HG02970 (cell line): ENCODE measurements around the gene GPR18.

Experiments used
- ATAC-seq: cut with Tn5 transposase; IDR thresholded peaks from one replicate; pipeline ENCODE4 v1.9.1; 2021; ENCODE audit warnings: mild to moderate bottlenecking, moderate library complexity, moderate number of reproducible peaks; ENCODE audit not compliant: unreplicated experiment, low FRiP score

The GPR18 gene

DNA sequence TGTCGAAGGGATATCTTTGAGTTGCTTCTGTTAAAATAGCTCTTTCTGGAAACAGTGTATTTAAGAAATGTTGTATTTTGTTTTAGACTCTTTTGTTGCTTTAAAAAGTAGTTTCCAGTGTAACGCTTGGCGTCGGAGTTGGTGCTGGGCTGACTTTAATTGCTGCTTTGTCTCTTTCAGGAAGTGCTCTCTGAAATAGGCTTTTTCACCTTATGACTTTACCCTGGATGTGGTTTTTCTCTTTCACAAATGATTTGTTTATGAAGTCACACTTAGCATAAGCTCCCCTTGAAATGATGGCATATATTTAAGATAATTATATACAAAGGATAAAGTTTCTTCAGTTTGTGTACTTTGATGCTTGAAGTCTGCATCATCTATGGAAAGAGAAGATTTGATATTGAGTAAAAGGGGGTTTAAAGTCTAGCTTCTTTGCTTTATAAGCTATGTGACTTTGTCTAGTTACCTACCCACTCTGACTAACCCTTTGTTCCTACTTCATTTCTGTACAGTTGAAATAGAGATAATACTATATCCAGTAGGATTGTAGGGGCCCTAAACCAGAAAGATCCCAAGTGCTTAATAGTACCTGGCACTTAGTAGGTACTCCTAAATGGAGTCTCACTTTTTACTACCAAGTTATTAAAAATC, at the start of gene GPR18:
Gene GPR18, minus strand, starts transcription at position 170 of the 651 bp plus-strand sequence. CDS start 2,507 bp downstream, outside the sequence.
- peak; percentile 64 for ATAC-seq

GRCh38 chr13:99307648-99308339, 49.6 kb upstream of the GPR18 start:
- ATAC-seq: no peak

DNA sequence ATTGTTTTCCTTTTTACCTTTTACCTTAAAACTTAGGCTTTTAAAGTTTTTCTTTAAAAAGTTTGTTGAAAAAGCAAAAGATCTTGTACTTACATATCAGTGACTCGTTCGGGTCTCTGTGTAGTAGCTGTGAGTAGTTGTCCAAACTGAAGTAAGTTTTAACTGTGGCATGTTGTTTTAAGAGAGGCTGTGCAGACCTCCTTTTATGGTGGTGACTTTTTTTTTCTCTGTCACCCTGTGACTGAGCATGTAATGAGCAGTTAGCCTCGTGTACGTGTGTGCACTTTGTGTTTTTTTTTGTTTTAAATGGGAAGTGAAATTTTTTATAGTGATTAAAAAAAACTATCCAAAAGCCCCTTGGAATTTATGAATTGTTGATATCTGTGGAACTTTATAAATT, 49.1 kb upstream of the GPR18 start, which contains the start of gene GPR183:
Gene GPR183, minus strand, starts transcription at position 153 of the 400 bp plus-strand sequence. CDS start 11,254 bp downstream, outside the sequence.
- peak; percentile 52 for ATAC-seq

GRCh38 chr13:99305566-99305965, 47.4 kb upstream of the GPR18 start:
- no peak for ATAC-seq

GRCh38 chr13:99305158-99305557, 47.0 kb upstream of the GPR18 start:
- ATAC-seq: no peak

- ATAC-seq: no peak
Measured at GRCh38 chr13:99304541-99304940, 46.4 kb upstream of the GPR18 start.

DNA sequence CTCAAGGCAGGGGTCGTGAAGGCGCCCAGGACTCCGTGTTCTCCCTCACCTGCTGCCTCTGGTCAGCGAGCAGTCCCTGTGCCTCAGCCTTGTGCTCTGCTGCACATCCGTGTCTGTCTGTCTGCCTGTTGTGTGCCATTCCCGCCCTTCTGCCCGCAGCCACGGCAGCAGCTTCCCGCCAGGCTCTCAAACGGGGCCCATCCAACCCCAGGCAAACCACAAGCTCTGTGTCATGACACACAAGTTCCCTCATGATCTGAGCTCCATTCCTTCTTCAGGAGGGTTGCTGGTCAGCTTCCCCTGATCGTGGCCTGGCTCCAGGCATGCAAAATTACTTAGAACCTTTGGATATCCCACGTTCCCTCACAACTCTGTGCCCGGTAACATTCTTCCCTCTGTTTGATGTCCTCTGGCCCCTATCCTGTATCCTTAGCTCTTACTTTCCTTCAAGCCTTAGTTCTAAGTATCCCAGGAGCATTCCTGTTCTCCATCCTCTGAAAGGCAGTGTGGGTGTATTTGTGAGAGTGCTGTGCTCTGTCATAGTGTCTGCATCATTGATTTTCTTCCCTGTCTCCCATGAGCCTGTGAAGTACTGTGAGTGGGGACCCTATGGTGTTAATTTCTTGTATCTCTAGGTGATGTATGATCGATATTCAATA, 45.8 kb upstream of the GPR18 start:
- no peak for ATAC-seq

DNA sequence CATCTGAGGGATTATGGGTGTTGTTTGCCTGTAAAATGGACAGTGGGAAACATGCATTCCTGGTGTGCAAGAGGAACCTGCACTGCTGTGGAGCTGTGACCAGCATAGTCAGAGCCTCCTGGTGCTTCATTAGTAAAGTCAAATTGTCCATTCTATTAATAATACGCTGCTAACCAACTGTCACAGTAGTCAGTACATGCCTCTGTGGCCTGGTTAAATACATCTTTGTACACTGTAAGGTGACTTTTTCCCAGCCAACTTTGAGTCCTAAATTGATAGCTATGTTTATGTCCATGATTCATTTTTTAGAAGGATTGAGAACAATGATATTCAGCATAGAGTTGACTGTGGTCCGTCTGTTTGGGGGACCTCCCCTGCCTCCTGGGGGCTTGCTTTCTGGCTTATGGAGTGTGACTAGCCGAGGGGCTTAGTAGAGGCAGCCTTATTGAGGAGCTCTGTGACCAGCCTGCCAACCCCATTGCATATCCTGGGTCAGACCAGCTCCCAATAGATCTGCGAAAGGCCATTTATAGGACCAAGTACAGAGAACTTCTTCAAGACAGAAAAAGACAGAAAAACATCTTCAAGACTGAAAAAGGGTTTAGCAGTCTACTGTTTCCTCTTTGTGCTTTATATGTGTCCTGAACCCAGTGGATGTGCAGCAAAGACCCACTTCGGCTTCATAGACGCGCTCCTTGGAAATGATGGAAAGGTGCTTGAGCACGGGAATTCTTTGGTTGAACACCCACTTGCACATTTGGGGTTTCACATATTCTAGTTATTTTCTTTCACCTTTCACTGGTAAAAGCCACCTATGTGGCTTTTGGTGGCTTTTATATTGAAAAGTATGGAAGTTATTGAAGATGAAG, 44.7 kb upstream of the GPR18 start:
- no peak for ATAC-seq

- ATAC-seq: no peak
Measured at GRCh38 chr13:99301913-99302636, 43.9 kb upstream of the GPR18 start.

DNA sequence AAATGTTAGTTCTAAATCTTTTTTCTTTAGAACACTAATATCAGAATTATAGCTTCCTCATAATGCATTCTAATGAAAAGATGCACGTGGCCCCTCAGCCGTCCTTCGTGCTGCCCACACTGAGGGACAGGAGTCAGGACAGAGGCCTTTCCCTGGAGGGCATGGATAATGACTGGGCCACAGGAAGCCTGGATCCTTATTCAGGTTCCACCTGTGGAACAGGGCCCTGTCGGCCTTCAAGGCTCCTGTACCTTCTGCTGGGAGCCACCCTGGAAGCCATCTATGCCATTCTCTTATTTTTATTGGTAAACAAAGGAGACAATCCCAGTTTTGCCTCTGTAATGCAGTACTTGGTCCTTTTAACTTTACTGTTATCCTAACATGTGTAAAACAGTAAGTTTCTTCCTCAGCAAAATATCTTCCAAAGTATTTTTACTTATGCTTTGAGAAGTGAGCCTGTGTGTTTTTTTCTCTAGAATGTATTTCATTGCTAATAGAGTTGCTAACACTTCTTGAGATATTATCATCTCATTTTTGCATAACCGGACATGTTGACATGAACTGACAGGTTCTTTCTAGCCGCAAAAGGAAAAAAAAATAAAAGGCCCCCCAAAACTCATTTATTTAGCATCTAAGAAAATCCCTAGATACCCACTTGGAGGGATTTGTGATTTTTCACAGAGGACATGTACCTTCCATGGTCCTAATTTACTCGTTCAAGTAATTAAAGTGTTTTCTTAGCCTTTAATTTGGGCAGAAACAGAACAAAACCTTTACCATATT, 43.1 kb upstream of the GPR18 start:
- no peak for ATAC-seq

- no peak for ATAC-seq
Measured at GRCh38 chr13:99299920-99300341, 41.8 kb upstream of the GPR18 start.

DNA sequence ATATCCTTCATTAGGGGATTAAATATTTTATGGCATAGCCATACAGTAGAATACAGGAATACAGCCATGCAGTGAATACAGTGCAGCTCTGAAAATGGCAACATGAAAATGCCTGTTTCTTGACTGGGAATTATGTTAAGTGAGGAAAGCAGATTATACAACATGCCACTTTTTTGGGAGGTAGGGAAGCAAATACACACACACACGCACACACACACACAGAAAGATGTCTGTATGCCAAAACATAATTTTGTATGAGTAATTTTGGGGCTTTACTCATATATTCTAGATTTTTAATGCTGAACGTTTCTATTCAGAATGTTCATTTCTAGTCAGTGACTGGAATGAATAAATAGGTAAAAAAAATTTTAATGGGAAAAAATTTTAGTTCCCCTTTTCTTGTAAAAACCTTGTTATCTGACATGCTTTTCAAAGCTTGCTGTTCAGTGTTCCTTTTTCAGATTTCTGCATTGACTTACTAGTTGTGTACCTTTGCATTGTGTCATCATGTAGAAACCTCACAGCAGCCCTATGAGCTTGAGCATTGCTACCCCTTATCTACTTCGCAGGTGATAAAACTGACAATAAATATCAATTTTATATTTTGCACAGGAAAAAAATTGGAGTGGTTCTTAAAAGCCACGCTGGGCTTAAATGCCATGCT, 41.2 kb upstream of the GPR18 start:
- no peak for ATAC-seq

DNA sequence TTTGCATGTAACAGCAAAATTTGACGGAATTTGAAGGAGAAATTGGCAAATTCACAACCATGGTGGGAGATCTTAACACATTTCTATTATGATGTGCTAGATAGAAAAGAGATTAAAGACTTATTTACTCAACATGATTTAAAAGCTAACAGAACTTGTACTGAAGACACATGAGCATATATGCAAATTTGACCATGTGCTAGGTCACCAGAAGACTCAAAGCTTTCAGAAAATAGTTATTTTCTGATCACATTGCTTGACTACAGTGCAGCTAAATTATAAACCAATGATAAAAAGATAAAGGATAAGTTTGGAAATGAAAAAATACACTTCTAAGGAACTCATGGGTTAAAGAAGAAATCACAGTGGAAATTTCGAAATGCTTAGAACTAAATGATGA, 39.9 kb upstream of the GPR18 start:
- ATAC-seq: no peak

DNA sequence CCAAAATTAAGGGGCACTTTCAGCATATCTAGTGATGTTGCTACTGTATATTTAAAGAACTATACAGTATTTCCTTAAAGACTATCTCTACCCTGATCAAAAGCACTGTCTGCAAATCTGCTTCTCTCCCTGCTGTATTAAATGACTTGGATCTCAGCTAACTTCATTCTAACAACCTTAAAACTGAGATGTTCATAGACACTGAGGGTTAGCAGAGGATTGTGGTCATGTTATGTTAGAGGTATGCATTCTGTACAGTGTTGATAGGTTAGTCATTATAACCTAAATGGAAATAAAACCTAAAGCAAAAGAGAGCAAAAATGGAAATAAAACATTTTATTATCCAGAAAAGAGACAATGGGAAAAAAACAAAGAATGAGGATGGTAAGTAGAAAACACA, 39.2 kb upstream of the GPR18 start:
- no peak for ATAC-seq

DNA sequence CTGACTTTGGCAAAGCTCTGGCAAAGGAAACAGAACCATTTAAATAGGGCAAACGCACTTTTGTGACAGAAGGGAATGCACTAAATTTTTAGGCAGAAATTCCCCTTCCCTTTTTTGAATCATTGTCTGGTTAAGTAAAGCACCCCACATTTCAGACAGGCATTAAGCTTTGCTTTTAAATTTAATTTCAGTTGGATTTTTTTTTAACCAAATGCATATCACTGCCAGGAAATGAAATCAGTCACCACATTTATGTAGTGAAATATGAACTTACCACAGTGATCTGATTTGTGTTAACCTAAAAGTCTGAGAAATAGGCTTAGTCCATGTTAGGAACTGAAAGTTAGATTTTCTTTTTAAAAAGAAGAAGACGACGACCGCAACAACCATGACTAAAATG, 38.2 kb upstream of the GPR18 start:
- no peak for ATAC-seq

GRCh38 chr13:99295488-99296252, 37.5 kb upstream of the GPR18 start:
- ATAC-seq: no peak

GRCh38 chr13:99294958-99295357, 36.8 kb upstream of the GPR18 start:
- ATAC-seq: no peak

GRCh38 chr13:99294198-99294597, 36.0 kb upstream of the GPR18 start:
- ATAC-seq: no peak
